ENCODE data around the gene ANKRD7.

DNA sequence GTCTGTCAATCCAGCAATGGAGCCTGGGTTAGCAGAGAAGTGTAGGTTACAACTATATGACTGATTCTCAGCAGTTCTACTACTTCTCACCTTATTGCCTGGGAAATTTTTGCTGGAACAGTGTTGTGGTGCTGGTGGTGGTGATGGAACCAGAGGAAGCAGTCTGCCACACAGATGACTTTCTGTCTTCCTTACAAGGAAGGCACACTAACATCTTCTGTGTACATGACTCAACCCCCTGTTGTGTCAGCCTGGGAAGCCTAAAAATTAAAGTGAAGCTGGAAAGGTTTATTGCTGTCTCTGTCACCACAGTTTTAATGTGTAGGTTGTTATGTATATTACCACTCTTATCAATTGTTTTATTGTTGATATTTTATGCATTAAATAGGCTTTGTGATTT is 40.3 kb downstream of the ANKRD7 start:
- TF ChIP-seq, protein P1, sequence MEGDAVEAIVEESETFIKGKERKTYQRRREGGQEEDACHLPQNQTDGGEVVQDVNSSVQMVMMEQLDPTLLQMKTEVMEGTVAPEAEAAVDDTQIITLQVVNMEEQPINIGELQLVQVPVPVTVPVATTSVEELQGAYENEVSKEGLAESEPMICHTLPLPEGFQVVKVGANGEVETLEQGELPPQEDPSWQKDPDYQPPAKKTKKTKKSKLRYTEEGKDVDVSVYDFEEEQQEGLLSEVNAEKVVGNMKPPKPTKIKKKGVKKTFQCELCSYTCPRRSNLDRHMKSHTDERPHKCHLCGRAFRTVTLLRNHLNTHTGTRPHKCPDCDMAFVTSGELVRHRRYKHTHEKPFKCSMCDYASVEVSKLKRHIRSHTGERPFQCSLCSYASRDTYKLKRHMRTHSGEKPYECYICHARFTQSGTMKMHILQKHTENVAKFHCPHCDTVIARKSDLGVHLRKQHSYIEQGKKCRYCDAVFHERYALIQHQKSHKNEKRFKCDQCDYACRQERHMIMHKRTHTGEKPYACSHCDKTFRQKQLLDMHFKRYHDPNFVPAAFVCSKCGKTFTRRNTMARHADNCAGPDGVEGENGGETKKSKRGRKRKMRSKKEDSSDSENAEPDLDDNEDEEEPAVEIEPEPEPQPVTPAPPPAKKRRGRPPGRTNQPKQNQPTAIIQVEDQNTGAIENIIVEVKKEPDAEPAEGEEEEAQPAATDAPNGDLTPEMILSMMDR (IDR thresholded peaks at IDR 0.05; ENCODE audit: low read depth, low read length) = no peak
- TF ChIP-seq EZH2phosphoT487 (IDR thresholded peaks at IDR 0.05; ENCODE audit: low read depth) = no peak
